ENCODE data around the gene CNTN4. TPM values are rescaled to one million over a fixed set of nuclear protein-coding genes. Genes with fewer than 3 reads are reported as not detected.

CNTN4 gene
- total RNA-seq, 1 donor from 2014 or later, result not detected

- Histone ChIP-seq H3K27ac (ENCODE audit: low read depth, low read length) (no peak overlapping the region), H2AFZ (ENCODE audit: low read depth, low read length) (peak overlapping the region; percentile 18)
Measured at GRCh38 chr3:2099028-2099671, 484 bp downstream of the CNTN4 start.

DNA sequence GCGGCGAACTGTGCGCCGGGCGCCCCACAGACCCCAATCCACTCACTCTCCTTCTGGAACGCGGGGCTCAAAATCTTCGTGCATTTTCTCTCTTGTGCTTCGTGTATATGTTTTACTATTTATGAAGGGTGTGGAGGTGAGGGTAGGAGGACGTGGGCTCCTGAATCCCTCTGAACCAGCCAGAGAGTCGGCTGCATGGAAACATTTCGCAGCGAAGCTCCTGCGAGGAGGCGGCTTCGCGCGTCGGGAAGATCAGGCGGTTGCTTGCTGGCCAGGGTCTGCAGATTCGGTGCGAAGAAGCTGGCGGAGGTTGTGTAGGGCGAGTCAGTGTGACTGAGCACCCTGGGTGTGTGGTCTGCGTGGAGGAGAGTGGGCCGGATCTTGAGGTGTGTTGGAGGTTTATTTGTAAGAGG is 1.1 kb downstream of the CNTN4 start:
- Mint-ChIP-seq H3K27ac (ENCODE audit: unreplicated experiment) (no peak overlapping the region), H3K9me3 (ENCODE audit: unreplicated experiment) (peaks cover 17% of the 10 kb centered on the region), H3K4me1 (ENCODE audit: low read depth, unreplicated experiment) (no peaks in the 10 kb centered on the region), H3K4me3 (ENCODE audit: unreplicated experiment) (no peak overlapping the region), H3K36me3 (ENCODE audit: low read depth, unreplicated experiment) (no peaks in the 10 kb centered on the region), H3K27me3 (ENCODE audit: low read depth, unreplicated experiment) (no peaks in the 10 kb centered on the region)
- Histone ChIP-seq H2AFZ (ENCODE audit: low read depth, low read length) (peak overlapping the region; percentile 18), H3K27me3 (ENCODE audit: insufficient read depth, low read length) (peaks cover 31% of the 10 kb centered on the region), H3K9me3 (ENCODE audit: insufficient read depth, low read depth, low read length) (no peaks in the 10 kb centered on the region), H3K4me2 (ENCODE audit: low read length) (no peak overlapping the region), H3K27ac (ENCODE audit: low read depth, low read length) (no peak overlapping the region), H3K4me3 (ENCODE audit: insufficient read depth, low read depth, low read length) (no peak overlapping the region), H3K9ac (ENCODE audit: low read length) (no peak overlapping the region), H4K20me1 (ENCODE audit: insufficient read depth, low read length) (no peaks in the 10 kb centered on the region), H3K79me2 (ENCODE audit: insufficient read depth, low read length) (no peaks in the 10 kb centered on the region), H3K36me3 (ENCODE audit: insufficient read depth, low read length) (no peaks in the 10 kb centered on the region), H3K4me1 (ENCODE audit: insufficient read depth, low read length) (no peaks in the 10 kb centered on the region)
- no peak for FAIRE-seq
- no peak for DNase-seq (ENCODE audit: low read depth)
- no peak for TF ChIP-seq EZH2 (IDR thresholded peaks at IDR 0.05; ENCODE audit: insufficient read depth, low read length)
- TF ChIP-seq, protein P1, sequence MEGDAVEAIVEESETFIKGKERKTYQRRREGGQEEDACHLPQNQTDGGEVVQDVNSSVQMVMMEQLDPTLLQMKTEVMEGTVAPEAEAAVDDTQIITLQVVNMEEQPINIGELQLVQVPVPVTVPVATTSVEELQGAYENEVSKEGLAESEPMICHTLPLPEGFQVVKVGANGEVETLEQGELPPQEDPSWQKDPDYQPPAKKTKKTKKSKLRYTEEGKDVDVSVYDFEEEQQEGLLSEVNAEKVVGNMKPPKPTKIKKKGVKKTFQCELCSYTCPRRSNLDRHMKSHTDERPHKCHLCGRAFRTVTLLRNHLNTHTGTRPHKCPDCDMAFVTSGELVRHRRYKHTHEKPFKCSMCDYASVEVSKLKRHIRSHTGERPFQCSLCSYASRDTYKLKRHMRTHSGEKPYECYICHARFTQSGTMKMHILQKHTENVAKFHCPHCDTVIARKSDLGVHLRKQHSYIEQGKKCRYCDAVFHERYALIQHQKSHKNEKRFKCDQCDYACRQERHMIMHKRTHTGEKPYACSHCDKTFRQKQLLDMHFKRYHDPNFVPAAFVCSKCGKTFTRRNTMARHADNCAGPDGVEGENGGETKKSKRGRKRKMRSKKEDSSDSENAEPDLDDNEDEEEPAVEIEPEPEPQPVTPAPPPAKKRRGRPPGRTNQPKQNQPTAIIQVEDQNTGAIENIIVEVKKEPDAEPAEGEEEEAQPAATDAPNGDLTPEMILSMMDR (IDR thresholded peaks at IDR 0.05; ENCODE audit: insufficient read depth, low read depth, low read length), result no peak

More at GRCh38 chr3:2099028-2099671, 484 bp downstream of the CNTN4 start:
- FAIRE-seq (no peak), DNase-seq (ENCODE audit: low read depth) (no peak)
- Histone ChIP-seq H3K9ac (ENCODE audit: low read length) (no peak overlapping the region), H3K9me3 (ENCODE audit: insufficient read depth, low read depth, low read length) (no peaks in the 10 kb centered on the region), H3K79me2 (ENCODE audit: insufficient read depth, low read length) (no peaks in the 10 kb centered on the region), H4K20me1 (ENCODE audit: insufficient read depth, low read length) (no peaks in the 10 kb centered on the region), H3K36me3 (ENCODE audit: insufficient read depth, low read length) (no peaks in the 10 kb centered on the region), H3K27me3 (ENCODE audit: insufficient read depth, low read length) (peaks cover 31% of the 10 kb centered on the region), H3K4me1 (ENCODE audit: insufficient read depth, low read length) (no peaks in the 10 kb centered on the region), H3K4me3 (ENCODE audit: insufficient read depth, low read depth, low read length) (no peak overlapping the region), H3K4me2 (ENCODE audit: low read length) (peak overlapping the region; percentile 69)
- no peaks in the 10 kb centered on the region for H3K36me3 Mint-ChIP-seq (ENCODE audit: low read depth, unreplicated experiment)
- no peak overlapping the region for H3K27ac Mint-ChIP-seq (ENCODE audit: unreplicated experiment)
- no peak overlapping the region for H3K4me3 Mint-ChIP-seq (ENCODE audit: unreplicated experiment)
- H3K27me3 Mint-ChIP-seq (ENCODE audit: low read depth, unreplicated experiment), result no peaks in the 10 kb centered on the region
- H3K9me3 Mint-ChIP-seq (ENCODE audit: unreplicated experiment), result peaks cover 17% of the 10 kb centered on the region
- TF ChIP-seq, protein P1 (IDR thresholded peaks at IDR 0.05; ENCODE audit: insufficient read depth, low read depth, low read length), result no peak
- TF ChIP-seq EZH2 (IDR thresholded peaks at IDR 0.05; ENCODE audit: insufficient read depth, low read length), result peak; percentile 34
- H3K4me1 Mint-ChIP-seq (ENCODE audit: low read depth, unreplicated experiment), result no peaks in the 10 kb centered on the region

DNA sequence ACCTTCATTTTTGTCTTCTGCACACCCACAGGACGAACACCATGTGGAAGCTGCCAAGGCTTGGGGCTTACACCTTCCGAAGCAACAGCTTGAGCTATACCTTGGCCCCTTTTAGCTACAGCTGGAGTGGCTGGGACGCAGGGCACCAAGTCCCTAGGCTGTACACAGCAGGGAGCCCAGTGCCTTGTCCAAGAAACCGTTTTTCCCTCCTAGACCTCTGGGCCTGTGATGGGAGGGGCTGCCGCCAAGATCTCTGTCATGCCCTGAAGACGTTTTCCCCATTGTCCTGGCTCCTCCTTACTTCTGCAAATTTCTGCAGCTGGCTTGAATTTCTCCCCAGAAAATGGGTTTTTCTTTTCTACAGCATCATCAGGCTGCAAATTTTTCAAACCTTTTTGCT is 7.8 kb downstream of the CNTN4 start:
- TF ChIP-seq, protein P1 (IDR thresholded peaks at IDR 0.05; ENCODE audit: insufficient read depth, low read depth, low read length), result no peak
- TF ChIP-seq EZH2 (IDR thresholded peaks at IDR 0.05; ENCODE audit: insufficient read depth, low read length), result no peak
- H3K9me3 Mint-ChIP-seq (ENCODE audit: unreplicated experiment), result peaks cover 5% of the 10 kb centered on the region
- H3K27ac Mint-ChIP-seq (ENCODE audit: unreplicated experiment), result no peak overlapping the region
- Histone ChIP-seq H3K4me3 (ENCODE audit: insufficient read depth, low read depth, low read length) (no peak overlapping the region), H3K4me2 (ENCODE audit: low read length) (no peak overlapping the region), H4K20me1 (ENCODE audit: insufficient read depth, low read length) (no peaks in the 10 kb centered on the region), H3K79me2 (ENCODE audit: insufficient read depth, low read length) (no peaks in the 10 kb centered on the region), H3K36me3 (ENCODE audit: insufficient read depth, low read length) (no peaks in the 10 kb centered on the region), H3K4me1 (ENCODE audit: insufficient read depth, low read length) (no peaks in the 10 kb centered on the region), H3K9ac (ENCODE audit: low read length) (no peak overlapping the region), H3K9me3 (ENCODE audit: insufficient read depth, low read depth, low read length) (no peaks in the 10 kb centered on the region), H3K27me3 (ENCODE audit: insufficient read depth, low read length) (no peaks in the 10 kb centered on the region), H3K27ac (ENCODE audit: low read depth, low read length) (no peak overlapping the region), H2AFZ (ENCODE audit: low read depth, low read length) (no peak overlapping the region)
- H3K4me1 Mint-ChIP-seq (ENCODE audit: low read depth, unreplicated experiment), result no peaks in the 10 kb centered on the region
- H3K36me3 Mint-ChIP-seq (ENCODE audit: low read depth, unreplicated experiment), result no peaks in the 10 kb centered on the region
- FAIRE-seq, result no peak
- DNase-seq (ENCODE audit: low read depth), result no peak
- no peak overlapping the region for H3K4me3 Mint-ChIP-seq (ENCODE audit: unreplicated experiment)
- H3K27me3 Mint-ChIP-seq (ENCODE audit: low read depth, unreplicated experiment), result no peaks in the 10 kb centered on the region
